HG02943 (cell line): ENCODE measurements around the gene HCAR3.
"Not testable (repeated sequence)": the region's sequence is repeated elsewhere in the genome, so short reads cannot be mapped to it uniquely, and the experiment has no call there.

Experiments
- ATAC-seq: cut with Tn5 transposase; IDR thresholded peaks from one replicate; pipeline ENCODE4 v1.9.1; 2021; ENCODE audit warnings: mild to moderate bottlenecking, low read depth, moderate library complexity; ENCODE audit not compliant: unreplicated experiment

HCAR3 gene

DNA sequence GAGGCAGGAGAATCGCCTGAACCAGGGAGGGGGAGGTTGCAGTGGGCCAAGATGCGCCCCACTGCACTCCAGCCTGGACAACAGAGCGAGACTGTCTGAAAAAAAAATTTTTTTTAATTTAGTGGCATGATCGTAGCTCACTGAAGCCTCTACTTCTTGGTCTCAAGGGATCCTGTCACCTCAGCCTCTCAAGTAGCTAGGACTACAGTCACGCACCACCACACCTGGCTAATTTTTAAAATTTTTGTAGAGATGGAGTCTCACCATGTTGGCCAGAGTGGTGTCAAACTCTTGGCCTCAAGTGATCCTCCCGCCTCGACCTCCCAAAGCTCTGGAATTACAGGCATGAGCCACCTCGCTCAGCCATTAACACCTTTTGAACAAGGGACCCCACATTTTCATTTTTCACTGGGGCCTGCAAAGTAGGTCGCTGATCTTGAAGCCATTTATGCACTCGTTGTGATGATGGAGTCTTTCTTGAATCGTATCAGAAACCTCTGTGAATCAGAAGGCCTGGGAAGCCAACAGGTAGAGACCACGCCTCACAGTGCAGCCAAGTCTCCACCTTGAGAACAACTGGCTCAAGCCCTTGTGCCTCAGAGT is 8.1 kb upstream of the HCAR3 start:
- no peak for ATAC-seq

DNA sequence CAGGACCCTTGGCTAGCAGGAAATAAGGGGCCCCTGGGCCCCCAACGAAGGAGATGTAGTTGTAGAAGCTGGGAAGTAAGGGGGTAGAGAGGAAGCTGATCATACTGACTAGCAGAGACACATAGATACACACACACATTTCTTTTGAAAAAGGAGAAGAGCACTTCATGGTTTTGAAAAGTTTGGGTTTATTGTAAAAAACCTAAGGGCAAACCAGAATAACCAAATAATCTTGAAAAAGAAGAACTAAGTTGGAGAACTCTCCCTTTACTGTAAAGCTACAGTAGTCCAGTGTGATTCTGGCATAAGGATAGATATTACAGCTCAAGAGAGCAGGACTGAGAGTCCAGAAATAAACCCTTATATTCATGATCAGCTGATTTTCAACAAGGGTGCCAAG is 5.8 kb upstream of the HCAR3 start:
- ATAC-seq: no peak

DNA sequence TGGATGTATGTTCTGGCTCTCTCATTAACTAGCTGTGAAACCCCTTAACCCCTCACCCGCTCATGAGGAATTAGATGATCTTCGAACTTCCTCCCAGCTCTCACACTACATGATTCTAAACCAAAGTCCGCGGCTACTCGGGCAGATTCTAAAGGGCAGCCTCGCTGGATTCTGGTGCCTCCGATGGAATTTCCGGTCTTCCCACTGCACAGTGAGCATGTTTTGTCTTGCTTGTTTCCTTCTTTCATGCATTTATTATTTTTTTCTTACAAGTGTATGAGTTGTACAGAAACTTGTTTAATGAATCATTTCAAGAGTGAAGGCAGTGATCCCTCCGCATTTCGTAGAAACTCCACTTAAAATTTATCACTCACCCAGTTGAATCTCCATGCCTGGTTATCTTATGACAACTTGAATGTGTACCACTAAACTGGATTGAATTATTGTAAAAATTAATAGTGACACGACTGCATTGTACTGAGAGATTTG is 4.5 kb upstream of the HCAR3 start:
- ATAC-seq: no peak

DNA sequence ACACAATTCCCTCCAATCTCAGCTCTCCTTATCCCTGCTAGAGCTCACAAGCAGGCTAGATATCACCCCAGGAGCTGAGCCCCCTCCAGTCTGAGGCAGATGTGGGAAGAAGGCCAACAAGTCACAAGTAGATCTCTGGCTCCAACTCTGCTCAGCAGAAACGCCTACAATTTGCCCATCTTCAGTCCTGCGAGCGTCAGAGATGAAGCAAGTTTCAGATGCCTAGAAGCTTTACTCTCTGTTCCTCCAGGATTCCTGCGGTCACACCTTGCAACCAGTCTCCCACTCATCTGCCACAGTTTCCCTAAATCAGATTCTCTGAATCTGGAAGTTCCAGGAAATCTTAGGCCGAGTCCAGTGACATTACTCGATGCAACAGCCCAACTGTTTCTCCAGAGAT is 1.4 kb downstream of the HCAR3 start:
- not testable (repeated sequence) for ATAC-seq

DNA sequence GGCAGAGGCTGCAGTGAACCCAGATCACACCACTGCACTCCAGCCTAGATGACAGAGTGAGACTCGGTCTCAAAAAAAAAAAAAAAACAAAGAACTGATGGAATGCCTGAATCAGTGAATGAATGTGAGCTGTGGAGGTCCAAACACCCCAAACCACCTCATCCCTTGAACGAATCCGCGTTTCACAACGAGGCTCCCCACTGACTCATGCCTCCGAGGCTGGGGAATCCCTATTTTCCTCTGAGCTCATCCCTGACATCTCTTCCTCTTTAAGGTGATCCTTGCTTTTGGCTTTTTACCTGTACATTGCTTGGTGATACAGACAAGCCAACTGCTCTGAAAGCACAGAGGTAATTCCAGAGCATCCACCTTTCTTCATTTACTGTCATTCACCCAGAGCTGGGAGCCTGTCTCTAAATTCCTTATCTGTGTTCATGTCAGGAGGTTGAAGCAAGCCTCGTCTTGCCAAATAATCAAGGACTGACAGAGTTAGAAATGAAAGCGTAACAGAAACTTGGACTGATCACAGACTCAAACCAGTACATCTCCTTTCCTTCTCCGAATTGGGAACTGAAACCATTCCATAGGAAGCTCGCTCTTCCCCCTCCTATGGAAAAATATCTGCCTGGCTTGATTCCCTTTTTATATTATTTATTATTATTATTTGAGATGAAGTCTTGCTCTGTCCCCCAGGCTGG is 3.0 kb downstream of the HCAR3 start:
- not testable (repeated sequence) for ATAC-seq

DNA sequence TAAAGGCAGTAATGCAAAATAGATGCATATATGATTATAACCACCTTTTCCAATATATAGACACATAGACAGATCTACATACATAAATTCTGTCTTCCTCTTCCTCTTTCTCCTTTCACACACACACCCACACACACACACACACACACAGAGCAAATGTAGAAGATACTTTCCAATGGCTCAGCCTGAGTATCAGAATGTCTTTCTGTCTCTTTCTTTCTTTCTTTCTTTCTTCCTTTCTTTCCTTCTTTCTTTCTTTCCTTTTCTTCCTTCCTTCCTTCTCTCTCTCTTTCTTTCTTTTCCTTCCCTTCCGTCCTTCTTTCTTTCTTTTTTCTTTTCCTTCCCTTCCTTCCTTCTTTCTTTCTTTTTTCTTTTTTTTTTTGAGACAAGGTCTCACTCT is 5.3 kb downstream of the HCAR3 start:
- not testable (repeated sequence) for ATAC-seq

DNA sequence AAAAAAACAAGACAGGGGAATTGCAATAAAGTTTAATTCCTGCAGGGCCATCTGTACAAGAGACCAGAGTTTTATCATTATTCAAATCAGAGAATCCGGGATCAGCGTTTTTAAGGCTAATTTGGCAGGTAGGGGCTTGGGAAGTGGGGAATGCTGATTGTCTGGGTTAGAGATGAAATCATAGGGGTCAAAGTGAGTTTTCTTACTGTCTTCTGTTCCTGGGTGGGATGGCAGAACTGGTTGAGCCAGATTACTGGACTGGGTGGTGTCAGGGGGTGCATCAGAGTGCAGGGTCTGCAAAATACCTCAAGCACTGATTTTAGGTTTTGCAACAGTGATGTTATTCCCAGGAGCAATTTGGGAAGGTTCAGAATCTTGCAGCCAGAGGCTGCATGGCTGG is 6.3 kb downstream of the HCAR3 start:
- ATAC-seq: not testable (repeated sequence)

DNA sequence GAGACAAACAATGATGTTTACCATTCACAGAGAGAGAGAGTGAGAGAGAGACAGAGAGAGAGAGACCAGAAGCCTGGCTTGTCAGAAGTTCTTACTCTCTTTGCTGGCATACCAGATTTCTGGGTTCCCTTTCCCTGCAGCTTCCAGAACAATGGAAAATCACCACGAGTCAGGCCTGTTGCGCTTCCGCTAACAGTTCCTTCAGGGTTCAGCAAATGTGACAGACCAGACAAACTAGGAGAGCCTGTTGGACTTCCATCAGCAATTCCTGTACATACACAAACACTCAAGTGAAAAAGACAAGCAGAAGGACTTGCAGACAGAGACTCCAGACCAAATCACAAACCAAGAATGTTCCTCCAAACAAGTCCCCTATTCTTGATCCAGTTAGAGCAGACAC is 7.3 kb downstream of the HCAR3 start:
- ATAC-seq: not testable (repeated sequence)

DNA sequence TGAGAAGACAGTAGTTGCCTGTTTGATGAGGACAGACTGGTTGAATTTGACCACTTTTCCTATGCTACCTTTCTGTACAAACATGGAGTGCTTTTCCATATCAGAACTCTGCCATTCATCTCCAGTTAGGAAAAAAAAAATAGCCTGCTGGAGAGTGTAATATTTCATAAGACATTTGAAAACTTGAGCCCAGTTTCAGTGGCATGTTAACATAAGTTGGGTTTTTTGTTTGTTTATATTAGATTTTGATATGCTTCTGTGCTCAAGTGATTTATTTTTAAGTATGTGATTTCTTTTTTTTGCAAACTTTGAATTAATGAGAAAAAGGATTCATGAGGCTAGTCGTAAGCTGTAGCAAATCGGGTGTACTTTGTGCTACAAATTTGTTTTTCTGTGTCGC is 12.8 kb downstream of the HCAR3 start:
- ATAC-seq: not testable (repeated sequence)

DNA sequence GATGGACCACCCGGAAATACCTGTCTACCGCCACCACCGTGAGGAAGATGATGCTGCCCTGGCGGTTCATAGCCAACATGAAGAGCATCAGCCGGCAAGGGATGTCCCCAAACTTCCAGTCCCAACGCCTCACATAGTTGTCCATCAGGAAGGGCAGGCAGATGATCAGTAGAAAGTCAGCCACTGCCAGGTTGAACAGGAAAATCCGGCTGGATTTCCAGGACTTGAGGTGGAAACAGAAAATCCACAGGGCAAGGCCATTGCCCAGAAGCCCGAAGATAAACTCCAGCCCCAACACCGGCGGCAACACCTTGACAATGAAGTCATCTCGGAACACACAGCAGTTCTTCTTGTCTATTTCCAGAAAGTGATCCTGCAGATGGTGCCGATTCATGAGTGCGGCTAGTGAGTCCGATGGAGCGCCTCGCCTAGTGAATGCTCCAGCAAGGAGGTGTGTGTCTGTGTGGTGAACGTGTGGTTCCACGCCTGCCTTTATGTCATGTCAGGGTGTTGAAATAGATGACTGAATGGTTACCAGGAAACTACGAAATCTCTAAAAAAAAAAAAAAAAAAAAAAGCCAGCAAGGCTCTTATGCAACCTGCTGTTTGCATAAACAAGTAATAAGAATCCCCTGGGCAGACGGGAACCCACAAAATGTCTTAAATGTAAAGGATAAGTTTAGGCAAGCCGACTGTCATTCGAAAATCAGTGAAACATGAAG is 13.6 kb downstream of the HCAR3 start, which contains the start of gene HCAR2:
Gene HCAR2, minus strand, starts transcription at position 468 of the 722 bp plus-strand sequence. Its CDS starts 74 bp downstream, at position 394.
- ATAC-seq: not testable (repeated sequence)

DNA sequence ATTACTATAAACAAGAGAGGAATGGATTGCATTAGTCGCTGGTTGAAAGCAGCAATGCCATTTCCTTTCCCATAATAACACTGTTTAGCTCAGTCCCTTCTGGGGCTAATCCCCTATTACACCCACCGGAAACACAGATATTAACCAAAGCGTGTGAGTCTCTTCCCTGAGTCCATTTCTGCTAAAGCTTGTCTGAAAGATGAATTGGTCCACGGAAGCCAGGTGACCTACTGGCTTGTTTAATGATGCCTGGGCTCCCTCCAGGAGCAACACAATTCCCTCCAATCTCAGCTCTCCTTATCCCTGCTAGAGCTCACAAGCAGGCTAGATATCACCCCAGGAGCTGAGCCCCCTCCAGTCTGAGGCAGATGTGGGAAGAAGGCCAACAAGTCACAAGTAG is 15.1 kb downstream of the HCAR3 start:
- ATAC-seq: not testable (repeated sequence)

DNA sequence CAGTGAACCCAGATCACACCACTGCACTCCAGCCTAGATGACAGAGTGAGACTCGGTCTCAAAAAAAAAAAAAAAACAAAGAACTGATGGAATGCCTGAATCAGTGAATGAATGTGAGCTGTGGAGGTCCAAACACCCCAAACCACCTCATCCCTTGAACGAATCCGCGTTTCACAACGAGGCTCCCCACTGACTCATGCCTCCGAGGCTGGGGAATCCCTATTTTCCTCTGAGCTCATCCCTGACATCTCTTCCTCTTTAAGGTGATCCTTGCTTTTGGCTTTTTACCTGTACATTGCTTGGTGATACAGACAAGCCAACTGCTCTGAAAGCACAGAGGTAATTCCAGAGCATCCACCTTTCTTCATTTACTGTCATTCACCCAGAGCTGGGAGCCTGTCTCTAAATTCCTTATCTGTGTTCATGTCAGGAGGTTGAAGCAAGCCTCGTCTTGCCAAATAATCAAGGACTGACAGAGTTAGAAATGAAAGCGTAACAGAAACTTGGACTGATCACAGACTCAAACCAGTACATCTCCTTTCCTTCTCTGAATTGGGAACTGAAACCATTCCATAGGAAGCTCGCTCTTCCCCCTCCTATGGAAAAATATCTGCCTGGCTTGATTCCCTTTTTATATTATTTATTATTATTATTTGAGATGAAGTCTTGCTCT is 16.4 kb downstream of the HCAR3 start:
- not testable (repeated sequence) for ATAC-seq

DNA sequence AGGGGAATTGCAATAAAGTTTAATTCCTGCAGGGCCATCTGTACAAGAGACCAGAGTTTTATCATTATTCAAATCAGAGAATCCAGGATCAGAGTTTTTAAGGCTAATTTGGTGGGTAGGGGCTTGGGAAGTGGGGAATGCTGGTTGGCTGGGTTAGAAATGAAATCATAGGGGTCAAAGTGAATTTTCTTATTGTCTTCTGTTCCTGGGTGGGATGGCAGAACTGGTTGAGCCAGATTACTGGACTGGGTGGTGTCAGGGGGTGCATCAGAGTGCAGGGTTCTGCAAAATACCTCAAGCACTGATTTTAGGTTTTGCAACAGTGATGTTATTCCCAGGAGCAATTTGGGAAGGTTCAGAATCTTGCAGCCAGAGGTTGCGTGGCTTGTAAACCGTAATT is 19.7 kb downstream of the HCAR3 start:
- ATAC-seq: not testable (repeated sequence)

DNA sequence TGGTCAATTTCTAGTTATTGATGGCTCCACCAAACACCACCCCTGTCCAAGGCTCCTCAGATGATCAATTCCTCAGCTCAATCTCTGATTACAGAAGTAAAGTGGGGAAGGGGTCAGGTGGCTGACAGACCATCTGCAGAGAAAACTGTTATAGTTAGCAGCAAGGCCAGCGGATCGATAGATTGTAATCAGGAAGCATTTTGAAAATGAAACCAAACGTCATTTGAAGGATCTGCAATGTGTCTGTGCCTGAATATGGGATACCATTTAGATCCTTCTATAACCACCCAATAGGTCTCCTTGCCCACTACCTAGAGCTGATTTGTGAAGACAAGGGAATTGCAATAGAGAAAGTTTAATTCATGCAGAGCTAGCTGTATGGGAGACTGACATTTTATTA is 25.0 kb downstream of the HCAR3 start:
- ATAC-seq: no peak

DNA sequence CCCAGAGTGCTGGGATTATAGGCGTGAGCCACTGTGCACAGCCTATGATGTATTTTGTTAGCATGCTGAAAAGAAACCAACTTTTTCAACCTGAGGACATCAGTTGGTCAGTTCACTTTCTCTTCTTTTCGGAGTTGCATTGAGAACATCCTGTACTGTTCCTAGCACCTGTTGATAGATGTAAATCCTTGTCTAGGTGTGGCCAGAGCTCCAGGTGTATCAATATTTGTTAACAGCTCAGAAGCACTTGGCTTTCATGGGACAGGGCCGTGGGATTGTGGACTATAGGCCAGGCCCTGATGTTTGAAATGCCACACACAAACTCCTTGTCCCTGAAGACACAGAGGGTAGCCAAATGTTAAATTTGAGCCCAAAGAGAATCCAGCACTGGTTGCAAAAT is 28.3 kb downstream of the HCAR3 start:
- no peak for ATAC-seq

DNA sequence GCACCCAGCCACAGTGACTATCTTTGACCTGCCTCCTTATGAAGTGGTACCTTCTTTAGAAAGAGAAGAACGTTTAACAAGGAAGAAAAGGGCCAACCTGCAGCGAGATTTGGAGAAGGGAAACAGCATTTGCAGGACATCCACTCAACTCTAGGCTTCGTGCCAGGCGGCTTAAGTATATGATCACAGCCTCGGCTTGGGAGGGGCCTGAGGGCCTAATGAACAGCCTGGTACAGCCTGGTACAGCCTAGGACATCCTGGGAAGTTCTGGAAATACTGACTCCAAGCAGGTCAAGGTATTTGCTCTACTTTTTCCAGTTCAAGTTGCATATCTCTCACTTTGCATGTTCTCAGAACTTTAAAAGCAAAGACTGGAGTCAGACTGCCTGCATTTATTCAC is 29.5 kb downstream of the HCAR3 start:
- ATAC-seq: no peak

DNA sequence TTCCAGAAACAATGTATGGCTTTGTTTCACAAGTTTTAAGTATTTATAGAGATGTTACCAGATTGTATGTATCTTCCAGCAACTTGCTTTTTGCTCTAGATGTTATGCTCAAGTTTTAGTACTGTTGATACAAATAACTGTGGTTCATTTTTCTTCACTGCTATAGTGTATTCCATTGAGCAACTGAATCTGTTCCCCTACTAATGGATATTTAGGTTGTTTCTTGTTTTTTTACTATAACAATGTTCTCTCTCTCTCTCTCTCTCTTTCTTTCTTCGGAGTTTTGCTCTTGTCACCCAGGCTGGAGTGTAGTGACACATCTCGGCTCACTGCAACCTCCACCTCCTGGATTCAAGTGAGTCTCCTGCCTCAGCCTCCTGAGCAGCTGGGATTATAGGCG is 30.1 kb downstream of the HCAR3 start:
- no peak for ATAC-seq

DNA sequence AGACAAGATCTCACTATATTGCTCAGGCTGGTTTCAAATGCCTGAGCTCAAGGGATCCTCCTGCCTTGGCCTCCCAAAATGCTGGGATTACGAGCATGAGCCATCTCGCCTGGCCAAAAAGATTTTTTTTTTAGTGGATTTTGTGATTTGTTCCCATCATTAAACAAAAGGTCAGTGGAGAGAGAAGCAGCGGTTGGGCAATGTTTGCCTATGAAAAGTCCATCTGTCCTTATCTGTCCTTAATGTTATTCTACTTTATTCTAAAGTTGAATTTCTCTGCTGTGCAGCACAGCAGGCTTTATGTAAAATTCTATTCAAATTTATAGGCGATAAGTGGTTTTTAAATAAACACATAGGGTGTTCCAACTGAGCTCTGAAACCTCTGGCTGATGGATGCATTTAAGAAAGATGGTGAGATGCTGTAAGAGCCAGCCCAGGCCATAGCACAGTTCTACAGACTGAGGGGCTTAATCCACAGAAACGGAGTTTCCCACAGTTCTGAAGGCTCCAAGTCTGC is 32.3 kb downstream of the HCAR3 start:
- no peak for ATAC-seq

DNA sequence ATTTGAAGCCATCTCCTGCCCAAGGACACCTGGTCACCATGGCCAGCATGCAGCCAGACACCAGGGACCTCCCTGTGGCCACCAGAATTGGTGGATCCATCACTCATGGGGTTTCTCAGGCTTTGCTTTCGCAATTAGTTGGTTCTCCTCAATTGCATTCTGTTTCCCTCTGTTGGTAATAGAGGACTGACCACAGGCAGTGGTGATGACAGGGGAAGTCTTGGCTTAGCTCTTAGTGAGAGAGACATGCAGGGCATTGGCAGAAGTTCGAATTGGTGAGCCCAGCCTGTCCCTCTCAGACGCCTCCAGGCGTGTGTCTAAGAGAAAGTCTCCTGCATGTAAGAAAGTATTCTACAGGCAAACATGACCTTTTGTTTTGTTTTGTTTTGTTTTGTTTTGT is 34.8 kb downstream of the HCAR3 start:
- ATAC-seq: no peak

DNA sequence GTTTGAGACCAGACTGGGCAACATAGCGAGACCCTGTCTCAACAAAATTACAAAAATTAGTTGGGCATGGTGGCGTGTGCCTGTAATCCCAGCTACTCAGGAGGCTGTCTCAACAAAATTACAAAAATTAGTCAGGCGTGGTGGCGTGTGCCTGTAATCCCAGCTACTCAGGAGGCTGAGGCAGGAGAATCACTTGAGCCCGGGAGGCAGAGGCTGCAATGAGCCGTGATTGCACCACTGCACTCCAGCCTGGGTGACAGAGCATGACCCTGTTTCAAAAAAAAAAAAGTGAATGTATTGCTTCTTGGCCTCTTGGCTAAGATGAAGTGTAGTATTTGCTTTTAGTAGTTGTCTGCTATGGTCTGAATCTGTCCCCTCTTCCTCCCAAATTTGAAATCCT is 35.6 kb downstream of the HCAR3 start:
- ATAC-seq: not testable (repeated sequence)

DNA sequence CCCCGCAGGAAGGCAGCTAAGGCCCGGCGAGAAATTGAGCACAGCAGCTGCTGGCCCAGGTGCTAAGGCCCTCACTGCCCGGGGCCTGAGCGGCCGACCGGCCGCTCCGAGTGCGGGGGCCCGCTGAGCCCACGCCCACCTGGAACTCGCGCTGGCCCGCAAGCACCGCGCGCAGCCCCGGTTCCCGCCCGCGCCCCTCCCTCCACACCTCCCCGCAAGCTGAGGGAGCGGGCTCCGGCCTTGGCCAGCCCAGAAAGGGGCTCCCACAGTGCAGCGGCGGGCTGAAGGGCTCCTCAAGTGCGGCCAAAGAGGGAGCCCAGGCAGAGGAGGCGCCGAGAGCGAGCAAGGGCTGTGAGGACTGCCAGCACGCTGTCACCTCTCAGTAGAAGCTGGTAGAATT is 39.8 kb downstream of the HCAR3 start:
- not testable (repeated sequence) for ATAC-seq
